WTC11 (cell line): Measurements from ENCODE around the gene GJC3. TPM values are rescaled to one million over a fixed set of nuclear protein-coding genes. Genes with fewer than 3 reads are reported as not detected.
"Not testable (repeated sequence)": the region's sequence is repeated elsewhere in the genome, so short reads cannot be mapped to it uniquely, and the experiment has no call there.

Source experiments
- ATAC-seq: fragments of 200-7000 bp; cut with Tn5 transposase; 2 replicates; pipeline ENCODE4 v1.10.0; 2021; ENCODE audit warnings: mild to moderate bottlenecking, moderate library complexity
- CTCF ChIA-PET: fragments of 300-600 bp; sonication (Branson Sonifier 250); formaldehyde crosslinking; loops from one replicate; lab custom pipeline; 2021; ENCODE audit warnings: antibody characterized with exemption; lab: Charles Lee
- POLR2A ChIA-PET: fragments of 350-600 bp; sonication (Branson Sonifier 250); formaldehyde crosslinking; loops from one replicate; lab custom pipeline; 2021; ENCODE audit warnings: antibody characterized with exemption; lab: Charles Lee
- DNase-seq: peaks from one replicate; pipeline ENCODE4 v3.0.0; 2021; ENCODE audit warnings: low spot score
- H3K27ac Mint-ChIP-seq: 2 replicates; pipeline ENCODE4 v1.8.0; 2021; ENCODE audit warnings: mixed read lengths
- H3K27me3 Mint-ChIP-seq: 2 replicates; pipeline ENCODE4 v1.8.0; 2021; ENCODE audit warnings: low read depth, mild to moderate bottlenecking, moderate library complexity, mixed read lengths
- H3K36me3 Mint-ChIP-seq: 2 replicates; pipeline ENCODE4 v1.8.0; 2021; ENCODE audit warnings: mixed read lengths
- H3K4me1 Mint-ChIP-seq: 2 replicates; pipeline ENCODE4 v1.8.0; 2022; ENCODE audit warnings: mixed read lengths
- H3K4me3 Mint-ChIP-seq: 2 replicates; pipeline ENCODE4 v1.8.0; 2021; ENCODE audit warnings: mild to moderate bottlenecking, moderate library complexity, mixed read lengths
- H3K9me3 Mint-ChIP-seq: 2 replicates; pipeline ENCODE4 v1.8.0; 2021; ENCODE audit warnings: mixed read lengths
- ATF2 ChIP-seq: sonication (generic); formaldehyde crosslinking; IDR thresholded peaks from 2 replicates; pipeline ENCODE4 v1.8.1; 2022; ENCODE audit warnings: low read depth, missing genetic modification reagents, borderline replicate concordance
- CREB1 ChIP-seq: sonication (generic); formaldehyde crosslinking; IDR thresholded peaks from 2 replicates; pipeline ENCODE4 v1.8.0; 2023; ENCODE audit warnings: mild to moderate bottlenecking, missing genetic modification reagents
- ESRRA ChIP-seq: sonication (generic); formaldehyde crosslinking; IDR thresholded peaks from 2 replicates; pipeline ENCODE4 v1.8.1; 2022; ENCODE audit warnings: mild to moderate bottlenecking, missing genetic modification reagents, borderline replicate concordance
- FOXJ3 ChIP-seq: sonication (generic); formaldehyde crosslinking; IDR thresholded peaks from 2 replicates; pipeline ENCODE4 v1.9.0; 2021; ENCODE audit warnings: missing genetic modification reagents, mild to moderate bottlenecking, borderline replicate concordance
- JAZF1 ChIP-seq: fragments of 250-450 bp; sonication (Bioruptor Pico); IDR thresholded peaks from 2 replicates; pipeline ENCODE4 v1.9.0; 2021; ENCODE audit warnings: moderate library complexity, mild to moderate bottlenecking, inconsistent platforms
- MAX ChIP-seq: sonication (generic); formaldehyde crosslinking; IDR thresholded peaks from 2 replicates; pipeline ENCODE4 v1.8.0; 2022; ENCODE audit warnings: mild to moderate bottlenecking, missing genetic modification reagents
- MXD4 ChIP-seq: fragments of 250-450 bp; sonication (Bioruptor Pico); IDR thresholded peaks from 2 replicates; pipeline ENCODE4 v1.8.0; 2021; ENCODE audit warnings: mild to moderate bottlenecking, moderate library complexity, borderline replicate concordance
- NFATC4 ChIP-seq: fragments of 250-450 bp; sonication (Bioruptor Pico); IDR thresholded peaks from 2 replicates; pipeline ENCODE4 v1.9.0; 2021; ENCODE audit warnings: mild to moderate bottlenecking
- NFE2L1 ChIP-seq: sonication (generic); formaldehyde crosslinking; IDR thresholded peaks from 2 replicates; pipeline ENCODE4 v1.8.1; 2023; ENCODE audit warnings: missing genetic modification reagents
- NFYB ChIP-seq: sonication (generic); formaldehyde crosslinking; conservative IDR thresholded peaks from 2 replicates; pipeline ENCODE4 v1.8.0; 2022; ENCODE audit warnings: low read depth, missing genetic modification reagents
- PRRX2 ChIP-seq: fragments of 250-450 bp; sonication (Bioruptor Pico); IDR thresholded peaks from 2 replicates; pipeline ENCODE4 v1.8.0; 2021; ENCODE audit warnings: mild to moderate bottlenecking
- ZBTB43 ChIP-seq: sonication (generic); formaldehyde crosslinking; IDR thresholded peaks from 2 replicates; pipeline ENCODE4 v1.8.1; 2023; ENCODE audit warnings: mild to moderate bottlenecking, missing genetic modification reagents
- ZNF121 ChIP-seq: sonication (generic); formaldehyde crosslinking; IDR thresholded peaks from 2 replicates; pipeline ENCODE4 v1.8.0; 2023; ENCODE audit warnings: missing genetic modification reagents
- ZNF263 ChIP-seq: sonication (generic); formaldehyde crosslinking; IDR thresholded peaks from 2 replicates; pipeline ENCODE4 v1.8.1; 2022; ENCODE audit warnings: low read depth, mild to moderate bottlenecking, moderate library complexity, missing genetic modification reagents
- total RNA-seq: library from RNA; stranded (reverse); gene quantifications from 3 replicates; pipeline ENCODE4 v1.2.3, GENCODE V29; 2021
- TF ChIP-seq, protein P1 (sequence below): sonication (generic); formaldehyde crosslinking; IDR thresholded peaks from 2 replicates; pipeline ENCODE4 v1.8.1; 2022; ENCODE audit warnings: mild to moderate bottlenecking, missing genetic modification reagents, moderate library complexity, borderline replicate concordance
- TF ChIP-seq, protein P2 (sequence below): sonication (generic); formaldehyde crosslinking; IDR thresholded peaks from 2 replicates; pipeline ENCODE4 v1.8.1; 2023; ENCODE audit warnings: mild to moderate bottlenecking, missing genetic modification reagents
- TF ChIP-seq, protein P3 (sequence below): sonication (generic); formaldehyde crosslinking; IDR thresholded peaks from 2 replicates; pipeline ENCODE4 v1.8.0; 2022; ENCODE audit warnings: mild to moderate bottlenecking, missing genetic modification reagents
- TF ChIP-seq, protein P4 (sequence below): sonication (generic); formaldehyde crosslinking; IDR thresholded peaks from 2 replicates; pipeline ENCODE4 v1.8.1; 2023; ENCODE audit warnings: mild to moderate bottlenecking, missing genetic modification reagents, borderline replicate concordance
- TF ChIP-seq, protein P5 (sequence below): sonication (generic); formaldehyde crosslinking; IDR thresholded peaks from 2 replicates; pipeline ENCODE4 v1.8.1; 2023; ENCODE audit warnings: mild to moderate bottlenecking, moderate library complexity, missing genetic modification reagents

GJC3 gene
- total RNA-seq, 1 experiment from 2014 or later, result 2.9 TPM

DNA sequence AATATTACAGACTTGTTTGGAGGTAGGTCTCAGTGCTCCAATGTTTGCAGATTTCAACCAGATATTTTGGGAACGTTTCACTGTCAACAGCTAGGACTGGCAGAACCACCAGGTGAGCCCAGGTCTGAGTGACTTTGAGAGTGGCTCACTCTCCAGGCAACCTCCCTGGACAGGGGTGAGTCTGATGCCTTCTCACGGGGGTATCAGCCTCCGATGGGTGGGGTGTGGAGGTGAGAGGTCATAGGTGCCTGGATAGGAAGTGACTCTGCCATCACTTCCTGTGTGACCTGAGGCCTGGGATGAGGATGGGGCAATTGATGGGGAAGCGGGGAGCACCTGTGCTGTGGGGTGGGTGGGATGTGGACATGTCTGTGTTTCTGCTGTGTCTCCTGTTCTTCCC is 41.8 kb upstream of the GJC3 start (continued):
- TF ChIP-seq, protein P1, sequence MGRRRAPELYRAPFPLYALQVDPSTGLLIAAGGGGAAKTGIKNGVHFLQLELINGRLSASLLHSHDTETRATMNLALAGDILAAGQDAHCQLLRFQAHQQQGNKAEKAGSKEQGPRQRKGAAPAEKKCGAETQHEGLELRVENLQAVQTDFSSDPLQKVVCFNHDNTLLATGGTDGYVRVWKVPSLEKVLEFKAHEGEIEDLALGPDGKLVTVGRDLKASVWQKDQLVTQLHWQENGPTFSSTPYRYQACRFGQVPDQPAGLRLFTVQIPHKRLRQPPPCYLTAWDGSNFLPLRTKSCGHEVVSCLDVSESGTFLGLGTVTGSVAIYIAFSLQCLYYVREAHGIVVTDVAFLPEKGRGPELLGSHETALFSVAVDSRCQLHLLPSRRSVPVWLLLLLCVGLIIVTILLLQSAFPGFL (CRISPR knock-in tag), result no peak
- TF ChIP-seq JAZF1 (CRISPR knock-in tag) (no peak), ATF2 (no peak), ZBTB43 (CRISPR knock-in tag) (no peak), MAX (CRISPR knock-in tag) (no peak)

DNA sequence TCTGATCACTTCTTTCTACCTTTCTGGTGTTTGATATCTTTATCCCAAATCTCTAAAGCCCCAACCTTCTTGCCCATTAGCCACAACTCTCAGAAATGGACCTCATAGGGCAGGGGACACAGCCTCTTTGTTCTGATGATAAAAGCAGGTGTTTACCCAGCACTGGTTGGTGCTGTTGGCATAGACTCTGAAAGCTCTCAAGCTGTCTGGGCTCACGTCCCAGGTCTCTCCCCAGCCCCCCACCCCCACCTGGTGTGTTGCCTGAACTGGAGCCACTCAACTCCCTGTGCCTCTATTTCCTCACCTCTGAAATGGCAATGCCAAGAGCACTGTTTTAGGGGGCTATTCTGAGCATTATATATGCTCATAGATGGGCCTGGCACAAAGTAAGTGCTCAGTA is 40.4 kb upstream of the GJC3 start:
- H3K27me3 Mint-ChIP-seq, H3K4me1 Mint-ChIP-seq, ATAC-seq, DNase-seq, H3K36me3 Mint-ChIP-seq, POLR2A ChIA-PET, H3K4me3 Mint-ChIP-seq, H3K27ac Mint-ChIP-seq, H3K9me3 Mint-ChIP-seq: not testable (repeated sequence)
- CTCF ChIA-PET, result interaction anchor here (0.7 to 0.9 kb wide), 2 partner anchors 22 to 57 kb away, joined by 3 read pairs; no protein-coding TSS in a partner anchor

- Mint-ChIP-seq H3K27me3 (peaks cover 9% of the 10 kb centered on the region), H3K4me3 (no peak overlapping the region), H3K4me1 (peaks cover 5% of the 10 kb centered on the region; the same call in 1 of the 2 replicates), H3K36me3 (no peaks in the 10 kb centered on the region)
- CTCF ChIA-PET, result interaction anchor here (0.7 to 2.6 kb wide), 2 partner anchors 10 to 21 kb away, joined by 3 to 12 read pairs; no protein-coding TSS in a partner anchor
- POLR2A ChIA-PET, result no interaction called here
- ATAC-seq, result no peak
- TF ChIP-seq, protein P2, sequence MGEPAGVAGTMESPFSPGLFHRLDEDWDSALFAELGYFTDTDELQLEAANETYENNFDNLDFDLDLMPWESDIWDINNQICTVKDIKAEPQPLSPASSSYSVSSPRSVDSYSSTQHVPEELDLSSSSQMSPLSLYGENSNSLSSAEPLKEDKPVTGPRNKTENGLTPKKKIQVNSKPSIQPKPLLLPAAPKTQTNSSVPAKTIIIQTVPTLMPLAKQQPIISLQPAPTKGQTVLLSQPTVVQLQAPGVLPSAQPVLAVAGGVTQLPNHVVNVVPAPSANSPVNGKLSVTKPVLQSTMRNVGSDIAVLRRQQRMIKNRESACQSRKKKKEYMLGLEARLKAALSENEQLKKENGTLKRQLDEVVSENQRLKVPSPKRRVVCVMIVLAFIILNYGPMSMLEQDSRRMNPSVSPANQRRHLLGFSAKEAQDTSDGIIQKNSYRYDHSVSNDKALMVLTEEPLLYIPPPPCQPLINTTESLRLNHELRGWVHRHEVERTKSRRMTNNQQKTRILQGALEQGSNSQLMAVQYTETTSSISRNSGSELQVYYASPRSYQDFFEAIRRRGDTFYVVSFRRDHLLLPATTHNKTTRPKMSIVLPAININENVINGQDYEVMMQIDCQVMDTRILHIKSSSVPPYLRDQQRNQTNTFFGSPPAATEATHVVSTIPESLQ (CRISPR knock-in tag), result no peak
- TF ChIP-seq, protein P3, sequence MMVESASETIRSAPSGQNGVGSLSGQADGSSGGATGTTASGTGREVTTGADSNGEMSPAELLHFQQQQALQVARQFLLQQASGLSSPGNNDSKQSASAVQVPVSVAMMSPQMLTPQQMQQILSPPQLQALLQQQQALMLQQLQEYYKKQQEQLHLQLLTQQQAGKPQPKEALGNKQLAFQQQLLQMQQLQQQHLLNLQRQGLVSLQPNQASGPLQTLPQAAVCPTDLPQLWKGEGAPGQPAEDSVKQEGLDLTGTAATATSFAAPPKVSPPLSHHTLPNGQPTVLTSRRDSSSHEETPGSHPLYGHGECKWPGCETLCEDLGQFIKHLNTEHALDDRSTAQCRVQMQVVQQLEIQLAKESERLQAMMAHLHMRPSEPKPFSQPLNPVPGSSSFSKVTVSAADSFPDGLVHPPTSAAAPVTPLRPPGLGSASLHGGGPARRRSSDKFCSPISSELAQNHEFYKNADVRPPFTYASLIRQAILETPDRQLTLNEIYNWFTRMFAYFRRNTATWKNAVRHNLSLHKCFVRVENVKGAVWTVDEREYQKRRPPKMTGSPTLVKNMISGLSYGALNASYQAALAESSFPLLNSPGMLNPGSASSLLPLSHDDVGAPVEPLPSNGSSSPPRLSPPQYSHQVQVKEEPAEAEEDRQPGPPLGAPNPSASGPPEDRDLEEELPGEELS (CRISPR knock-in tag), result no peak
- no peak for TF ChIP-seq FOXJ3 (CRISPR knock-in tag)
- TF ChIP-seq NFE2L1, result no peak
- TF ChIP-seq ZNF121 (CRISPR knock-in tag), result no peak
- no peak for TF ChIP-seq NFATC4 (CRISPR knock-in tag)
- TF ChIP-seq, protein P4, sequence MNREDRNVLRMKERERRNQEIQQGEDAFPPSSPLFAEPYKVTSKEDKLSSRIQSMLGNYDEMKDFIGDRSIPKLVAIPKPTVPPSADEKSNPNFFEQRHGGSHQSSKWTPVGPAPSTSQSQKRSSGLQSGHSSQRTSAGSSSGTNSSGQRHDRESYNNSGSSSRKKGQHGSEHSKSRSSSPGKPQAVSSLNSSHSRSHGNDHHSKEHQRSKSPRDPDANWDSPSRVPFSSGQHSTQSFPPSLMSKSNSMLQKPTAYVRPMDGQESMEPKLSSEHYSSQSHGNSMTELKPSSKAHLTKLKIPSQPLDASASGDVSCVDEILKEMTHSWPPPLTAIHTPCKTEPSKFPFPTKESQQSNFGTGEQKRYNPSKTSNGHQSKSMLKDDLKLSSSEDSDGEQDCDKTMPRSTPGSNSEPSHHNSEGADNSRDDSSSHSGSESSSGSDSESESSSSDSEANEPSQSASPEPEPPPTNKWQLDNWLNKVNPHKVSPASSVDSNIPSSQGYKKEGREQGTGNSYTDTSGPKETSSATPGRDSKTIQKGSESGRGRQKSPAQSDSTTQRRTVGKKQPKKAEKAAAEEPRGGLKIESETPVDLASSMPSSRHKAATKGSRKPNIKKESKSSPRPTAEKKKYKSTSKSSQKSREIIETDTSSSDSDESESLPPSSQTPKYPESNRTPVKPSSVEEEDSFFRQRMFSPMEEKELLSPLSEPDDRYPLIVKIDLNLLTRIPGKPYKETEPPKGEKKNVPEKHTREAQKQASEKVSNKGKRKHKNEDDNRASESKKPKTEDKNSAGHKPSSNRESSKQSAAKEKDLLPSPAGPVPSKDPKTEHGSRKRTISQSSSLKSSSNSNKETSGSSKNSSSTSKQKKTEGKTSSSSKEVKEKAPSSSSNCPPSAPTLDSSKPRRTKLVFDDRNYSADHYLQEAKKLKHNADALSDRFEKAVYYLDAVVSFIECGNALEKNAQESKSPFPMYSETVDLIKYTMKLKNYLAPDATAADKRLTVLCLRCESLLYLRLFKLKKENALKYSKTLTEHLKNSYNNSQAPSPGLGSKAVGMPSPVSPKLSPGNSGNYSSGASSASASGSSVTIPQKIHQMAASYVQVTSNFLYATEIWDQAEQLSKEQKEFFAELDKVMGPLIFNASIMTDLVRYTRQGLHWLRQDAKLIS, result no peak
- no peak for TF ChIP-seq PRRX2
- no peak for TF ChIP-seq CREB1
- TF ChIP-seq ZNF263, result no peak
- no peak for TF ChIP-seq MXD4
- no peak for TF ChIP-seq NFYB (CRISPR knock-in tag)
- no peak for TF ChIP-seq ESRRA (CRISPR knock-in tag)
- TF ChIP-seq, protein P5, sequence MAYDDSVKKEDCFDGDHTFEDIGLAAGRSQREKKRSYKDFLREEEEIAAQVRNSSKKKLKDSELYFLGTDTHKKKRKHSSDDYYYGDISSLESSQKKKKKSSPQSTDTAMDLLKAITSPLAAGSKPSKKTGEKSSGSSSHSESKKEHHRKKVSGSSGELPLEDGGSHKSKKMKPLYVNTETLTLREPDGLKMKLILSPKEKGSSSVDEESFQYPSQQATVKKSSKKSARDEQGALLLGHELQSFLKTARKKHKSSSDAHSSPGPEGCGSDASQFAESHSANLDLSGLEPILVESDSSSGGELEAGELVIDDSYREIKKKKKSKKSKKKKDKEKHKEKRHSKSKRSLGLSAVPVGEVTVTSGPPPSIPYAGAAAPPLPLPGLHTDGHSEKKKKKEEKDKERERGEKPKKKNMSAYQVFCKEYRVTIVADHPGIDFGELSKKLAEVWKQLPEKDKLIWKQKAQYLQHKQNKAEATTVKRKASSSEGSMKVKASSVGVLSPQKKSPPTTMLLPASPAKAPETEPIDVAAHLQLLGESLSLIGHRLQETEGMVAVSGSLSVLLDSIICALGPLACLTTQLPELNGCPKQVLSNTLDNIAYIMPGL, result no peak
- TF ChIP-seq, all 79 proteins: peak for 0
- Mint-ChIP-seq H3K9me3 (peaks cover 13% of the 10 kb centered on the region), H3K27ac (no peak overlapping the region)
- DNase-seq, result no peak
These were observed 39.9 kb upstream of the GJC3 start for GRCh38 chr7:99969298-99969697.
